HepG2 (cell line): Measurements from ENCODE around the gene ABCA2. TPM values are rescaled to one million over a fixed set of nuclear protein-coding genes. Genes with fewer than 3 reads are reported as not detected.

ENCODE experiments used
- HNRNPL ChIP-seq: fragments of 200-400 bp; formaldehyde crosslinking; IDR thresholded peaks from 2 replicates; pipeline ENCODE4 v1.6.1; 2017; ENCODE audit warnings: mild to moderate bottlenecking, low read depth, low read length
- HNRNPUL1 ChIP-seq: fragments of 200-400 bp; formaldehyde crosslinking; IDR thresholded peaks from 2 replicates; pipeline ENCODE4 v1.6.1; 2017; ENCODE audit warnings: low read depth, mild to moderate bottlenecking, low read length, moderate library complexity
- HOXA9 ChIP-seq: sonication (generic); formaldehyde crosslinking; IDR thresholded peaks from 2 replicates; pipeline ENCODE4 v1.8.1; 2022; ENCODE audit warnings: missing genetic modification reagents, mild to moderate bottlenecking, moderate library complexity, borderline replicate concordance
- MIER3 ChIP-seq: IDR thresholded peaks from 2 replicates; pipeline ENCODE4 v1.6.1; 2016; ENCODE audit warnings: missing compliant biosample characterization, borderline replicate concordance
- NFATC3 ChIP-seq: sonication (generic); formaldehyde crosslinking; IDR thresholded peaks from 2 replicates; pipeline ENCODE4 v1.5.1; 2020; ENCODE audit warnings: mild to moderate bottlenecking, missing genetic modification reagents
- NONO ChIP-seq, 2 experiments: fragments of 450-650 bp in 1 of 2; sonication (generic) in 1 of 2; formaldehyde crosslinking in 1 of 2; IDR thresholded peaks in 1 of 2; conservative IDR thresholded peaks in 1 of 2; 2 replicates each; pipeline versions ENCODE4 v1.6.1 to v1.8.0; 2017 to 2022; ENCODE audit warnings: mild to moderate bottlenecking in 1 of 2, missing genetic modification reagents in 1 of 2, moderate library complexity in 1 of 2
- XBP1 ChIP-seq: sonication (generic); formaldehyde crosslinking; IDR thresholded peaks from 2 replicates; pipeline ENCODE4 v1.5.0; 2020; ENCODE audit warnings: missing genetic modification reagents
- ZFP90 ChIP-seq: sonication (generic); formaldehyde crosslinking; IDR thresholded peaks from 2 replicates; pipeline ENCODE4 v1.8.0; 2022; ENCODE audit warnings: missing genetic modification reagents, mild to moderate bottlenecking, inconsistent platforms, borderline replicate concordance
- ZNF282 ChIP-seq: fragments of 450-650 bp; IDR thresholded peaks from 2 replicates; pipeline ENCODE4 v1.6.1; 2018; ENCODE audit not compliant: partially characterized antibody
- ZNF292 ChIP-seq: sonication (generic); formaldehyde crosslinking; IDR thresholded peaks from 2 replicates; pipeline ENCODE4 v1.8.1; 2022; ENCODE audit warnings: mild to moderate bottlenecking, low read depth, missing genetic modification reagents, borderline replicate concordance
- ZNF3 ChIP-seq: IDR thresholded peaks from 2 replicates; pipeline ENCODE4 v1.7.0; 2017; ENCODE audit warnings: inconsistent platforms
- ZNF550 ChIP-seq: sonication (generic); formaldehyde crosslinking; IDR thresholded peaks from 2 replicates; pipeline ENCODE4 v1.4.0; 2020; ENCODE audit warnings: mild to moderate bottlenecking, missing genetic modification reagents, borderline replicate concordance
- ZNF577 ChIP-seq: sonication (generic); formaldehyde crosslinking; IDR thresholded peaks from 2 replicates; pipeline ENCODE4 v1.4.0; 2020; ENCODE audit warnings: mild to moderate bottlenecking, low read depth, missing genetic modification reagents, borderline replicate concordance
- ZNF615 ChIP-seq: sonication (generic); formaldehyde crosslinking; IDR thresholded peaks from 2 replicates; pipeline ENCODE4 v1.5.0; 2020; ENCODE audit warnings: mild to moderate bottlenecking, missing genetic modification reagents, borderline replicate concordance
- ZNF782 ChIP-seq: sonication (generic); formaldehyde crosslinking; IDR thresholded peaks from 2 replicates; pipeline ENCODE4 v1.4.0; 2020; ENCODE audit warnings: missing genetic modification reagents, mild to moderate bottlenecking, borderline replicate concordance
- polyA plus RNA-seq, 8 experiments: library from polyadenylated mRNA; depleted of rRNA in 3 of 8; stranded (reverse) in 7 of 8; unstranded in 1 of 8; fragments of >200 nt; fragmentation: Illumina TruSeq in 4 of 8; extraction: Trizol in 4 of 8; gene quantifications; 2 replicates each; pipeline versions ENCODE4 v1.2.1 to v1.2.3, GENCODE V29; 2011 to 2016; ENCODE audit warnings: low read depth in 4 of 8, missing spikeins in 1 of 8, mixed read lengths in 1 of 8; ENCODE audit not compliant: insufficient read depth in 1 of 8
- total RNA-seq, 5 experiments: library from RNA; depleted of rRNA; stranded (reverse); fragments of >200 nt; fragmentation: Illumina TruSeq; extraction: Trizol; gene quantifications; 2 replicates each; pipeline ENCODE4 v1.2.3, GENCODE V29; 2016; ENCODE audit warnings: low read depth in 1 of 5
- TF ChIP-seq, protein P1 (sequence below): sonication (generic); formaldehyde crosslinking; conservative IDR thresholded peaks from 2 replicates; pipeline ENCODE4 v1.4.0; 2020; ENCODE audit warnings: mild to moderate bottlenecking, missing genetic modification reagents, moderate library complexity
- TF ChIP-seq, protein P2 (sequence below): sonication (generic); formaldehyde crosslinking; IDR thresholded peaks from 2 replicates; pipeline ENCODE4 v1.4.0; 2020; ENCODE audit warnings: missing genetic modification reagents
- TF ChIP-seq, protein P3 (sequence below): sonication (generic); formaldehyde crosslinking; IDR thresholded peaks from 2 replicates; pipeline ENCODE4 v1.4.0; 2020; ENCODE audit warnings: low read depth, missing genetic modification reagents

Gene ABCA2
- total and polyA plus RNA-seq, 2 of the 13 experiments (the other 11 are each of a cell fraction or from before 2014, with no cell fraction given) = 2.9 to 19.2 TPM

DNA sequence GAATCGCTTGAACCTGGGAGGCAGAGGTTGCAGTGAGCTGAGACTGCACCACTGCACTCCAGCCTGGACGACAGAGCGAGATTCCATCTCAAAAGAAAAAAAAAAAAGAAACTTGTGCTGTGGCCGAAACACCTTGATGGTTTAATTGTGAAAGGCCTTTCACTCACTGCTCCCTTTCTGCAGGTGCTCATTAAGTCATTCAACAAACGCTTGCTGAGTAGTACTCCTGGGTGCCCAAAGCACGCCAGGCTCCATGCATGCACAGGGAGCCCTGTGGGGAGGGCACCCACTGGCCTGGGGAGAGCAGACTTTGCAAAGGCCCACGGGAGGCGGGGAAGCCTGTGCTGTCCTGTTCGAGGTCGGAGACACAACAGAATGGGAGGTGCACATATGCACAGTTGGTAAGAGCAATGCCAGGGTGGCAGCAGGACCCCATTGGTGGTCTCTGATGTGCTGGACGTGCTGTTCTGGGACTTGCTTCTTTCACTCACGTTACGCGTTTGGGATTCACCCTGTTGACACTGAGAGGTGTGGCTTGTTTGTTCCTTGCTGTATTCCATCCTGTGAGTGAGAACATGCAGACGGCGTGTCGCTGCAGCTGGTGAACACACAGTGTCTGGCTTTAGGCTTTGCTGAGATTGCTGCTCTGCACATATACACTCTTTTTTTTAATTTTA, 28.8 kb upstream of the ABCA2 start (continued):
- TF ChIP-seq, protein P1, sequence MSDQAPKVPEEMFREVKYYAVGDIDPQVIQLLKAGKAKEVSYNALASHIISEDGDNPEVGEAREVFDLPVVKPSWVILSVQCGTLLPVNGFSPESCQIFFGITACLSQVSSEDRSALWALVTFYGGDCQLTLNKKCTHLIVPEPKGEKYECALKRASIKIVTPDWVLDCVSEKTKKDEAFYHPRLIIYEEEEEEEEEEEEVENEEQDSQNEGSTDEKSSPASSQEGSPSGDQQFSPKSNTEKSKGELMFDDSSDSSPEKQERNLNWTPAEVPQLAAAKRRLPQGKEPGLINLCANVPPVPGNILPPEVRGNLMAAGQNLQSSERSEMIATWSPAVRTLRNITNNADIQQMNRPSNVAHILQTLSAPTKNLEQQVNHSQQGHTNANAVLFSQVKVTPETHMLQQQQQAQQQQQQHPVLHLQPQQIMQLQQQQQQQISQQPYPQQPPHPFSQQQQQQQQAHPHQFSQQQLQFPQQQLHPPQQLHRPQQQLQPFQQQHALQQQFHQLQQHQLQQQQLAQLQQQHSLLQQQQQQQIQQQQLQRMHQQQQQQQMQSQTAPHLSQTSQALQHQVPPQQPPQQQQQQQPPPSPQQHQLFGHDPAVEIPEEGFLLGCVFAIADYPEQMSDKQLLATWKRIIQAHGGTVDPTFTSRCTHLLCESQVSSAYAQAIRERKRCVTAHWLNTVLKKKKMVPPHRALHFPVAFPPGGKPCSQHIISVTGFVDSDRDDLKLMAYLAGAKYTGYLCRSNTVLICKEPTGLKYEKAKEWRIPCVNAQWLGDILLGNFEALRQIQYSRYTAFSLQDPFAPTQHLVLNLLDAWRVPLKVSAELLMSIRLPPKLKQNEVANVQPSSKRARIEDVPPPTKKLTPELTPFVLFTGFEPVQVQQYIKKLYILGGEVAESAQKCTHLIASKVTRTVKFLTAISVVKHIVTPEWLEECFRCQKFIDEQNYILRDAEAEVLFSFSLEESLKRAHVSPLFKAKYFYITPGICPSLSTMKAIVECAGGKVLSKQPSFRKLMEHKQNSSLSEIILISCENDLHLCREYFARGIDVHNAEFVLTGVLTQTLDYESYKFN = no peak
- TF ChIP-seq ZNF782 (CRISPR knock-in tag) (no peak), ZNF282 (no peak), NFATC3 (CRISPR knock-in tag) (no peak), HNRNPL (no peak), XBP1 (no peak), ZNF550 (CRISPR knock-in tag) (no peak), ZNF3 (CRISPR knock-in tag) (peak; percentile 96), ZFP90 (CRISPR knock-in tag) (no peak), NONO (IDR thresholded peaks at IDR 0.05) (no peak), NONO (CRISPR knock-in tag; conservative IDR thresholded peaks at IDR 0.05) (no peak), HOXA9 (no peak), MIER3 (no peak), ZNF615 (CRISPR knock-in tag) (no peak), HNRNPUL1 (no peak), ZNF292 (CRISPR knock-in tag) (0 out of 2 replicates have a peak, but pooled peaks have one; percentile 42), ZNF577 (CRISPR knock-in tag) (no peak)
- TF ChIP-seq, protein P2, sequence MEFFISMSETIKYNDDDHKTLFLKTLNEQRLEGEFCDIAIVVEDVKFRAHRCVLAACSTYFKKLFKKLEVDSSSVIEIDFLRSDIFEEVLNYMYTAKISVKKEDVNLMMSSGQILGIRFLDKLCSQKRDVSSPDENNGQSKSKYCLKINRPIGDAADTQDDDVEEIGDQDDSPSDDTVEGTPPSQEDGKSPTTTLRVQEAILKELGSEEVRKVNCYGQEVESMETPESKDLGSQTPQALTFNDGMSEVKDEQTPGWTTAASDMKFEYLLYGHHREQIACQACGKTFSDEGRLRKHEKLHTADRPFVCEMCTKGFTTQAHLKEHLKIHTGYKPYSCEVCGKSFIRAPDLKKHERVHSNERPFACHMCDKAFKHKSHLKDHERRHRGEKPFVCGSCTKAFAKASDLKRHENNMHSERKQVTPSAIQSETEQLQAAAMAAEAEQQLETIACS = no peak
- TF ChIP-seq, protein P3, sequence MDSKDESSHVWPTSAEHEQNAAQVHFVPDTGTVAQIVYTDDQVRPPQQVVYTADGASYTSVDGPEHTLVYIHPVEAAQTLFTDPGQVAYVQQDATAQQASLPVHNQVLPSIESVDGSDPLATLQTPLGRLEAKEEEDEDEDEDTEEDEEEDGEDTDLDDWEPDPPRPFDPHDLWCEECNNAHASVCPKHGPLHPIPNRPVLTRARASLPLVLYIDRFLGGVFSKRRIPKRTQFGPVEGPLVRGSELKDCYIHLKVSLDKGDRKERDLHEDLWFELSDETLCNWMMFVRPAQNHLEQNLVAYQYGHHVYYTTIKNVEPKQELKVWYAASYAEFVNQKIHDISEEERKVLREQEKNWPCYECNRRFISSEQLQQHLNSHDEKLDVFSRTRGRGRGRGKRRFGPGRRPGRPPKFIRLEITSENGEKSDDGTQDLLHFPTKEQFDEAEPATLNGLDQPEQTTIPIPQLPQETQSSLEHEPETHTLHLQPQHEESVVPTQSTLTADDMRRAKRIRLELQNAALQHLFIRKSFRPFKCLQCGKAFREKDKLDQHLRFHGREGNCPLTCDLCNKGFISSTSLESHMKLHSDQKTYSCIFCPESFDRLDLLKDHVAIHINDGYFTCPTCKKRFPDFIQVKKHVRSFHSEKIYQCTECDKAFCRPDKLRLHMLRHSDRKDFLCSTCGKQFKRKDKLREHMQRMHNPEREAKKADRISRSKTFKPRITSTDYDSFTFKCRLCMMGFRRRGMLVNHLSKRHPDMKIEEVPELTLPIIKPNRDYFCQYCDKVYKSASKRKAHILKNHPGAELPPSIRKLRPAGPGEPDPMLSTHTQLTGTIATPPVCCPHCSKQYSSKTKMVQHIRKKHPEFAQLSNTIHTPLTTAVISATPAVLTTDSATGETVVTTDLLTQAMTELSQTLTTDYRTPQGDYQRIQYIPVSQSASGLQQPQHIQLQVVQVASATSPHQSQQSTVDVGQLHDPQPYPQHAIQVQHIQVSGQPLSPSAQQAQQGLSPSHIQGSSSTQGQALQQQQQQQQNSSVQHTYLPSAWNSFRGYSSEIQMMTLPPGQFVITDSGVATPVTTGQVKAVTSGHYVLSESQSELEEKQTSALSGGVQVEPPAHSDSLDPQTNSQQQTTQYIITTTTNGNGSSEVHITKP (CRISPR knock-in tag) = no peak
